Loucy (cell line): ENCODE measurements around the gene ORC2.

Source experiments
- H2AFZ ChIP-seq: fragments of 200-600 bp; sonication (generic); 2 replicates; pipeline ENCODE4 v1.6.0; 2016; ENCODE audit warnings: antibody characterized with exemption, mild to moderate bottlenecking, low read length, moderate library complexity
- H3F3A ChIP-seq: fragments of 200-600 bp; 2 replicates; pipeline ENCODE4 v1.6.0; 2016; ENCODE audit warnings: antibody characterized with exemption, low read depth, mild to moderate bottlenecking
- H3K27me3 ChIP-seq: fragments of 200-600 bp; sonication (generic); 2 replicates; pipeline ENCODE4 v1.6.1; 2014; ENCODE audit warnings: low read length, mild to moderate bottlenecking; ENCODE audit not compliant: insufficient read depth, poor library complexity, severe bottlenecking
- H3K36me3 ChIP-seq: fragments of 200-600 bp; sonication (generic); 2 replicates; pipeline ENCODE4 v1.6.1; 2016; ENCODE audit warnings: low read length; ENCODE audit not compliant: insufficient read depth
- H3K4me1 ChIP-seq: fragments of 200-600 bp; sonication (generic); 2 replicates; pipeline ENCODE4 v1.5.1; 2014; ENCODE audit warnings: low read length, mild to moderate bottlenecking; ENCODE audit not compliant: insufficient read depth, poor library complexity, severe bottlenecking
- H3K4me2 ChIP-seq: fragments of 200-600 bp; sonication (generic); 2 replicates; pipeline ENCODE4 v1.6.0; 2014; ENCODE audit warnings: antibody characterized with exemption, low read length, low read depth, mild to moderate bottlenecking; ENCODE audit not compliant: poor library complexity, severe bottlenecking
- H3K4me3 ChIP-seq: fragments of 200-600 bp; sonication (generic); 2 replicates; pipeline ENCODE4 v1.5.1; 2014; ENCODE audit warnings: low read length, mild to moderate bottlenecking, mixed read lengths; ENCODE audit not compliant: poor library complexity, severe bottlenecking
- H3K79me2 ChIP-seq: fragments of 200-600 bp; sonication (generic); 2 replicates; pipeline ENCODE4 v1.6.1; 2014; ENCODE audit warnings: low read length; ENCODE audit not compliant: insufficient read depth
- H3K9ac ChIP-seq: fragments of 200-600 bp; sonication (generic); 2 replicates; pipeline ENCODE4 v1.6.0; 2014; ENCODE audit warnings: mild to moderate bottlenecking, low read depth, low read length, moderate library complexity; ENCODE audit not compliant: poor library complexity, severe bottlenecking
- H3K9me2 ChIP-seq: fragments of 200-600 bp; sonication (generic); replicated peaks from 2 replicates; pipeline ENCODE4 v1.6.1; 2016; ENCODE audit warnings: low read depth, low read length, mixed read lengths
- H3K9me3 ChIP-seq: fragments of 200-600 bp; sonication (generic); 2 replicates; pipeline ENCODE4 v1.6.1; 2014; ENCODE audit warnings: mild to moderate bottlenecking, antibody characterized with exemption, low read length, low read depth; ENCODE audit not compliant: insufficient read depth
- H4K20me1 ChIP-seq: fragments of 200-600 bp; sonication (generic); 2 replicates; pipeline ENCODE4 v1.6.0; 2014; ENCODE audit warnings: antibody characterized with exemption, low read length, mild to moderate bottlenecking; ENCODE audit not compliant: insufficient read depth, poor library complexity, severe bottlenecking
- EZH2phosphoT487 ChIP-seq: fragments of 200-600 bp; IDR thresholded peaks from 2 replicates; pipeline ENCODE4 v1.6.1; 2018; ENCODE audit warnings: antibody characterized with exemption, mild to moderate bottlenecking, moderate library complexity, borderline replicate concordance
- TF ChIP-seq, protein P1 (sequence below): fragments of 200-600 bp; sonication (generic); conservative IDR thresholded peaks from 2 replicates; pipeline ENCODE4 v1.5.1; 2014; ENCODE audit warnings: mild to moderate bottlenecking, antibody characterized with exemption, low read length

Gene ORC2

DNA sequence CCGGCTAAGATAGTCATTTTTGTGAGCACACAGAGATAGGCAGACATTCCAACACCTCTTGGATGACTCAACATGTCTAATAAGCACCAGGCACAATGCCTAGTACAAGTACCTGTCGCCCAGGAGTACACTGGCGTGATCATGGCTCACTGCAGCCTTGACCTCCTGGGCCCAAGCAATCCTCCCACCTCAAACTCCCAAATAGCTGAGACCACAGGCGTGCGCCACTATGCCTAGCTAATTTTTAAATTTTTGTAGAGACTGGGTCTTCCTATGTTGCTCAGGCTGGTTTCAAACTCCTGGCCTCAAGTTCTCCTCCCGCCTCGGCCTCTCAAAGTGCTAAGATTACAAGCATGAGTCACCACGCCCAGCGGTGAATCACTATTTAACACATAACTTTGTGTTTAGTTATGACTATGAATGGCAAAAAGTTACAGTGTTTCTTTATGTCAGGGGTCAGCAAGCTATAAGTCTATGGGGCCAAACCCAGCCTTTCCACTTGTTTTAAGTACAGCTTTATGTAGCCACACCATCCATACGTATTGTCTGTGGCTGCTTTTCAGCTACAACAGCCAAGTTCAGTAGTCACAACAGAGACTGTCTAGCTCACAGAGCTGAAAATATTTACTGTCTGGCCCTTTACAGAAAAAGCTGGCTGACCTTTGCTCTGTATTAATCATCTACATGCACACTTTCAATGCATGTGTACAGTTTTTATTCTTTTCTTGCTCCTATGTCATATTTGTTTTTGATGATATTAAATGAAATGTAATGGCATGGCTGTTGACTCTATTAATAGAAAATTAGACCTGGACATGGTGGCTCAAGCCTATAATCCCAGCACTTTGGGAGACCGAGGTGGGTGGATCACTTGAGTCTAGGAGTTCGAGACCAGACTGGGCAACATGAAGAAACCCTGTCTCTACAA, 18.7 kb downstream of the ORC2 start:
- H2AFZ ChIP-seq = no peak overlapping the region
- no peaks in the 10 kb centered on the region for H3K27me3 ChIP-seq
- no peaks in the 10 kb centered on the region for H3K79me2 ChIP-seq
- no peak overlapping the region for H3K9ac ChIP-seq
- H4K20me1 ChIP-seq = no peaks in the 10 kb centered on the region
- H3K4me1 ChIP-seq = no peaks in the 10 kb centered on the region
- no peaks in the 10 kb centered on the region; the same call in 1 of the 2 replicates for H3F3A ChIP-seq
- no peak overlapping the region for H3K4me3 ChIP-seq
- H3K4me2 ChIP-seq = no peak overlapping the region
- no peak for TF ChIP-seq EZH2phosphoT487
- TF ChIP-seq, protein P1, sequence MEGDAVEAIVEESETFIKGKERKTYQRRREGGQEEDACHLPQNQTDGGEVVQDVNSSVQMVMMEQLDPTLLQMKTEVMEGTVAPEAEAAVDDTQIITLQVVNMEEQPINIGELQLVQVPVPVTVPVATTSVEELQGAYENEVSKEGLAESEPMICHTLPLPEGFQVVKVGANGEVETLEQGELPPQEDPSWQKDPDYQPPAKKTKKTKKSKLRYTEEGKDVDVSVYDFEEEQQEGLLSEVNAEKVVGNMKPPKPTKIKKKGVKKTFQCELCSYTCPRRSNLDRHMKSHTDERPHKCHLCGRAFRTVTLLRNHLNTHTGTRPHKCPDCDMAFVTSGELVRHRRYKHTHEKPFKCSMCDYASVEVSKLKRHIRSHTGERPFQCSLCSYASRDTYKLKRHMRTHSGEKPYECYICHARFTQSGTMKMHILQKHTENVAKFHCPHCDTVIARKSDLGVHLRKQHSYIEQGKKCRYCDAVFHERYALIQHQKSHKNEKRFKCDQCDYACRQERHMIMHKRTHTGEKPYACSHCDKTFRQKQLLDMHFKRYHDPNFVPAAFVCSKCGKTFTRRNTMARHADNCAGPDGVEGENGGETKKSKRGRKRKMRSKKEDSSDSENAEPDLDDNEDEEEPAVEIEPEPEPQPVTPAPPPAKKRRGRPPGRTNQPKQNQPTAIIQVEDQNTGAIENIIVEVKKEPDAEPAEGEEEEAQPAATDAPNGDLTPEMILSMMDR = no peak
- H3K9me2 ChIP-seq = no peaks in the 10 kb centered on the region
- H3K36me3 ChIP-seq = peaks cover 37% of the 10 kb centered on the region
- H3K9me3 ChIP-seq = no peaks in the 10 kb centered on the region

DNA sequence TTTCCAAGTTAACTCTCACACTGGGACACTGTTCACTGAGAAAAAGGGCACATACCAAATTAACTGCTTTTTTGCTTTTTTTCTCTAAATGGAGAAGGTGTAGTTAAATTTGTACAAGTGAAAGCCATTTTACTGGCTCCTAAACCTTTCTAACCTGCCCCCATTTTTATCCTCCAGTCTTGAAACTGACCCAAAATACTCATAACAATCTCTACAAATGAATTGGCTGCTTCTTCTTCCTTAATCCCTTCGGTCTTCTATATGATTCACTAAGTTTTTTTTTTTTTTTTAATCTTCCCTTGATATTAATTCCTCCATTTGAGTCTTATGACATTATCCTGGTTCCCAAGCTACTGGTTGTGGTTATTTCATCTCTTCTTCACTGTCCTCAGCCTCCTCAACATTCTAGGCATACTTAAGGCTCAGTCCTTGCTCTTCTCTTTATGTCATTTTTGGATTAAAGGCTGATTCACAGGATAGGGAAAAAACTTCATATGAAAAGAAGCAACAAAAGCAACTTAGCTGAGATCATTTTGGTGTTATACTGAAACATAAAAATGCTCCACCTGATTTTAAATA, 19.8 kb downstream of the ORC2 start:
- H3K9me3 ChIP-seq = no peaks in the 10 kb centered on the region
- H3K4me3 ChIP-seq = no peak overlapping the region
- no peaks in the 10 kb centered on the region for H4K20me1 ChIP-seq
- TF ChIP-seq, protein P1 = no peak
- TF ChIP-seq EZH2phosphoT487 = no peak
- no peaks in the 10 kb centered on the region for H3K27me3 ChIP-seq
- H3K4me1 ChIP-seq = no peaks in the 10 kb centered on the region
- H3K4me2 ChIP-seq = no peak overlapping the region
- H2AFZ ChIP-seq = no peak overlapping the region
- H3F3A ChIP-seq = no peaks in the 10 kb centered on the region; the same call in 1 of the 2 replicates
- H3K9me2 ChIP-seq = no peaks in the 10 kb centered on the region
- H3K9ac ChIP-seq = no peak overlapping the region
- H3K79me2 ChIP-seq = no peaks in the 10 kb centered on the region
- H3K36me3 ChIP-seq = peaks cover 42% of the 10 kb centered on the region

DNA sequence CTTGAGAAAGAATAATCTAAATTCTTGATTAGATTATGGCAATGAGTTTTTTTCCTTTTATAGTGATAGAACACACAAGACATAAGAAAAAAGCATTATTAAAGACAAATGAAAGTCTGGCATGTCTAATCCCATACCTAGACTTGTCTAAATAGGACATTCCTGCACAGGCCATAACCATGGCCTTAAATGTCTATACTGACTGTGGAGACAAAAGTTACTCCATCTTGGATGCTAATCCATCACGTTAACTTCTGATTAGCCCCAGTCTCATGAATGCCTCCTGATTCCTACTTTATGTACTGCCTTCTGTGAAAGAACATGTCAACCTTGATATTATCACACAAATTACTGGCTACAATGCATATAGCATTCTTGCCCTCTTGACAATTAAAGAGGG, 23.6 kb downstream of the ORC2 start:
- H3K4me3 ChIP-seq = no peak overlapping the region
- no peaks in the 10 kb centered on the region for H3K79me2 ChIP-seq
- H3F3A ChIP-seq = no peaks in the 10 kb centered on the region; the same call in 1 of the 2 replicates
- H3K4me1 ChIP-seq = no peaks in the 10 kb centered on the region
- no peaks in the 10 kb centered on the region for H3K27me3 ChIP-seq
- H2AFZ ChIP-seq = no peak overlapping the region
- no peaks in the 10 kb centered on the region for H3K9me3 ChIP-seq
- TF ChIP-seq EZH2phosphoT487 = no peak
- TF ChIP-seq, protein P1 = no peak
- H3K9me2 ChIP-seq = no peaks in the 10 kb centered on the region
- no peaks in the 10 kb centered on the region for H4K20me1 ChIP-seq
- no peak overlapping the region for H3K4me2 ChIP-seq
- H3K36me3 ChIP-seq = peaks cover 71% of the 10 kb centered on the region
- H3K9ac ChIP-seq = no peak overlapping the region
